Measurements from ENCODE around the gene CRHR2. TPM values are rescaled to one million over a fixed set of nuclear protein-coding genes. Genes with fewer than 3 reads are reported as not detected.

The CRHR2 gene
- total RNA-seq, 2 experiments from 2014 or later: not detected

- Histone ChIP-seq H3K4me3 (ENCODE audit: low read length) (no peak overlapping the region), H3K4me1 (ENCODE audit: insufficient read depth, low read length) (no peaks in the 10 kb centered on the region), H3K27ac (ENCODE audit: low read depth in 1 of 2, low read length in 2 of 2) (no peak overlapping the region), H3K27me3 (ENCODE audit: control insufficient read depth in 1 of 2, insufficient read depth in 2 of 2, low read length in 2 of 2) (peaks cover 8 to 14% of the 10 kb centered on the region in 2 experiments), H3K36me3 (ENCODE audit: insufficient read depth, low read length) (no peaks in the 10 kb centered on the region), H3K9me3 (ENCODE audit: control insufficient read depth in 1 of 2, insufficient read depth in 1 of 2, low read length in 2 of 2) (no peaks in the 10 kb centered on the region)
- CTCF ChIA-PET: no interaction called here
- H3K4me1 Mint-ChIP-seq (ENCODE audit: low read depth): no peaks in the 10 kb centered on the region
- no peak overlapping the region for H3K4me3 Mint-ChIP-seq
- no peak for TF ChIP-seq CTCF (IDR thresholded peaks at IDR 0.05)
- ATAC-seq (ENCODE audit: poor library complexity) (no peak), DNase-seq (no peak)
- peaks cover 38% of the 10 kb centered on the region for H3K27me3 Mint-ChIP-seq
- no peak overlapping the region for H3K27ac Mint-ChIP-seq
- no peaks in the 10 kb centered on the region for H3K9me3 Mint-ChIP-seq
- intact Hi-C loops (cut with DNase I, micrococcal nuclease): no loop called here
- POLR2A ChIA-PET: no interaction called here
- H3K36me3 Mint-ChIP-seq (ENCODE audit: low read depth): no peaks in the 10 kb centered on the region
Measured at GRCh38 chr7:30674420-30674819, 7.8 kb downstream of the CRHR2 start.

- Histone ChIP-seq H3K36me3 (ENCODE audit: insufficient read depth, low read length) (no peaks in the 10 kb centered on the region), H3K4me1 (ENCODE audit: insufficient read depth, low read length) (no peaks in the 10 kb centered on the region), H3K9me3 (ENCODE audit: control insufficient read depth in 1 of 2, insufficient read depth in 1 of 2, low read length in 2 of 2) (no peaks in the 10 kb centered on the region), H3K4me3 (ENCODE audit: low read length) (no peak overlapping the region), H3K27me3 (ENCODE audit: control insufficient read depth in 1 of 2, insufficient read depth in 2 of 2, low read length in 2 of 2) (peaks cover 4 to 6% of the 10 kb centered on the region in 2 experiments), H3K27ac (ENCODE audit: low read depth in 1 of 2, low read length in 2 of 2) (no peak overlapping the region)
- peaks cover 18% of the 10 kb centered on the region for H3K27me3 Mint-ChIP-seq
- H3K9me3 Mint-ChIP-seq: no peaks in the 10 kb centered on the region
- ATAC-seq (ENCODE audit: poor library complexity) (no peak), DNase-seq (peak in 2 of 14 experiments; percentile 21 to 30)
- no peak overlapping the region for H3K27ac Mint-ChIP-seq
- intact Hi-C loops (cut with DNase I, micrococcal nuclease): no loop called here
- ChIA-PET POLR2A (no interaction called here), CTCF (no interaction called here)
- TF ChIP-seq CTCF (IDR thresholded peaks at IDR 0.05): no peak
- no peaks in the 10 kb centered on the region for H3K4me1 Mint-ChIP-seq (ENCODE audit: low read depth)
- no peaks in the 10 kb centered on the region for H3K36me3 Mint-ChIP-seq (ENCODE audit: low read depth)
- H3K4me3 Mint-ChIP-seq: no peak overlapping the region
Measured at GRCh38 chr7:30671793-30672465, 10.3 kb downstream of the CRHR2 start.

- H3K4me1 Mint-ChIP-seq (ENCODE audit: low read depth): no peaks in the 10 kb centered on the region
- Histone ChIP-seq H3K9me3 (ENCODE audit: control insufficient read depth in 1 of 2, insufficient read depth in 1 of 2, low read length in 2 of 2) (no peaks in the 10 kb centered on the region), H3K4me1 (ENCODE audit: insufficient read depth, low read length) (no peaks in the 10 kb centered on the region), H3K27me3 (ENCODE audit: control insufficient read depth in 1 of 2, insufficient read depth in 2 of 2, low read length in 2 of 2) (peaks cover 0 to 3% of the 10 kb centered on the region in 2 experiments), H3K4me3 (ENCODE audit: low read length) (no peak overlapping the region), H3K36me3 (ENCODE audit: insufficient read depth, low read length) (no peaks in the 10 kb centered on the region), H3K27ac (ENCODE audit: low read depth in 1 of 2, low read length in 2 of 2) (no peak overlapping the region)
- H3K27ac Mint-ChIP-seq: no peak overlapping the region
- DNase-seq: no peak
- no peak for ATAC-seq (ENCODE audit: poor library complexity)
- H3K36me3 Mint-ChIP-seq (ENCODE audit: low read depth): no peaks in the 10 kb centered on the region
- H3K27me3 Mint-ChIP-seq: peaks cover 5% of the 10 kb centered on the region
- CTCF ChIA-PET: no interaction called here
- intact Hi-C loops (cut with DNase I, micrococcal nuclease): no loop called here
- POLR2A ChIA-PET: no interaction called here
- TF ChIP-seq CTCF (IDR thresholded peaks at IDR 0.05): no peak
- no peak overlapping the region for H3K4me3 Mint-ChIP-seq
- H3K9me3 Mint-ChIP-seq: no peaks in the 10 kb centered on the region
Measured at GRCh38 chr7:30668102-30668501, 14.2 kb downstream of the CRHR2 start.

All from CD4-positive, alpha-beta T cell (primary cell).